ENCODE measurements around the gene KLK5. TPM values are rescaled to one million over a fixed set of nuclear protein-coding genes. Genes with fewer than 3 reads are reported as not detected.
A peak's percentile ranks its signal among the peaks of the same experiment; 100 is the strongest.

The KLK5 gene
- polyA plus RNA-seq, 3 donors = 1.6 to 2.7 (median 2.0) TPM

GRCh38 chr19:50969413-50969760, 16.5 kb upstream of the KLK5 start, which contains the start of gene KLK6:
Gene KLK6, minus strand, starts transcription at chr19:50969591. Its CDS starts 1,487 bp downstream, at chr19:50968104.
- DNase-seq (ENCODE audit: low read depth in 3 of 3, low spot score in 2 of 3) = no peak

DNA sequence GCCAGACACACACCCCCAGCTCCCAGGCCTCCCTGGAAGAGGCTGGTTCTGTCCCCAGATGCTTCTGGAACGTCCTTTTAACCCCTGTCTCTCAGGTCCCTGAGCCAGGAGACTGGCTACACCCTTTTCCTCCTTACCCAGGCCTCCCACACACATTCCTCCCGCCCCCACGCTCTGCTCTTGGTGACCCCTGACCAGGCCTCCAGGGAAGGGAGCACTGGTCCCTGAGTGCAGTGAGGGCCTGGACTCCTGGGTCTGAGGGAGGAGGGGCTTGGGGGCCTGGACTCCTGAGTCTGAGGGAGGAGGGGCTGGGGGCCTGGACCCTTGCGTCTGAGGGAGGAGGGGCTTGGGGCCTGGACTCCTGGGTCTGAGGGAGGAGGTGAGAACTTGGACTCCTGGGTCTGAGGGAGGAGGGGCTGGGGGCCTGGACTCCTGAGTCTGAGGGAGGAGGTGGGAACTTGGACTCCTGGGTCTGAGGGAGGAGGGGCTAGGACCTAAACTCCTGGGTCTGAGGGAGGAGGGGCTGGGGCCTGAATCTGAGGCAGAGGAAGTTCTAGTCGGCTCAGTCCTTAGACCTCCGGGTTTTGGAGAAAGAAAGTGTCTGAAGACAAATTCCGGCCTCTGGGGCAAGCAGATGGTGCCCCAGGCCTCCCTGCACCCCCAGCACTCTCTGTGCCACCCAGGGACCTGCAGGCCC, 16.0 kb upstream of the KLK5 start:
- DNase-seq (ENCODE audit: low read depth in 3 of 3, low spot score in 2 of 3) = peak in 1 of 3 donors; percentile 10

DNA sequence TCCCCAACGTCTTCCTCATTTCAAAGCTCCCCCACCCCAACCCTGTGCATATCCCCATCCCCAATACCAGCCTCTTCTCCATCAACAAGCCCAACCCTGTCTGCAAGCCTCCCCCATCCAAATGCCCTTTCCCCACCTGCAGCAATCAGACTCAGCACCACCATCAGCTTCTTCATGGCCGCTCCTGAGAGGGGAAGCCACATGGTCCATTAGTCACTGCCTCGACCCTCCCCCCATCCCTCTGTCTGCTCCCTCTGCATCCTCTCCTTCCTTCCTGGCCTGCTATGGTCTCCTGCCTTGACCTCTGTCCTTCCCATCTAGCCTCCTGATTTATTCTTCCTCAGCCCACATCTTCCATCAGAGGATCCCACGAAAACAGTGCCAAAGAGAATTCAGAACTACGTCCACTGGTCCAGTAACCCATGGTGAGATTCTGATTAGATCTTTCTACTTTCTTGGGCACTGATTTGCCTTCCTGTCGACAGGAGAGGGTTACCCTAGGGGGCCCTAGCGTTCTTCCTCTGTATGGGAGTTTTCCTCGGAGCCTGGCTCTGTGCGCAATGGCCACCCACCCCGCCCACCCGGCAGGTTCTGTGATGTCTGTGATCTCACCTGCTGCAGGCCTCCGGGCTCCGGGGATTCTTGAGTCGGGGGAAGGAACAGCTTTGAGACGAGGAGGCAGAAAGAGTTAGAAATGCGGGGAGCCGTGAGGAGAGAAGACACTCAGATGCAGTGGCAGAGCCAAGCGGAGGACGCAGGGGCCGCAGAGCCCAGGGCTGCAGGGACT, 15.3 kb upstream of the KLK5 start:
- DNase-seq (ENCODE audit: low read depth in 3 of 3, low spot score in 2 of 3) = peak in 1 of 3 donors; percentile 14

GRCh38 chr19:50964266-50964665, 11.4 kb upstream of the KLK5 start:
- no peak for DNase-seq (ENCODE audit: low read depth in 3 of 3, low spot score in 2 of 3)

- no peak for DNase-seq (ENCODE audit: low read depth in 3 of 3, low spot score in 2 of 3)
These were observed 10.5 kb upstream of the KLK5 start for GRCh38 chr19:50963381-50963780.

DNA sequence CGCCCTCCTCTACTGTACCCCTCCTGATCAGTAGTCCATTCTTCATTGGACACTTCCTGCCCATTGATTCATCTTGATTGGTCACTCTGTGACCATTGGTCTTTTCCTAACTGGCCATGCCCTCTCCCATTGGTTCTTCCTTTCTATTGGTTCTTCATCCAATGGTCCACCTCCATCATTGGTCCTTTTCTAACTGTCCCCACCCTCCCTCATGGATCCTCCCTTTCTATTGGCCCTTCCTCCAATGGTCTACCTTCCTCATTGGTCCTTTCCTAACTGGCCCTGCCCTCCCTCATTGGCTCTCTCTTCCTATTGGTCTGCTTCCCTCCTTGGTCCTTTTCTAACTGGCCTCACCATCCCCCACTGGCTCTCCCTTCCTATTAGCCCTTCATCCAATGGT, 9.4 kb upstream of the KLK5 start:
- no peak for DNase-seq (ENCODE audit: low read depth in 3 of 3, low spot score in 2 of 3)

GRCh38 chr19:50959731-50960500, 7.1 kb upstream of the KLK5 start:
- DNase-seq (ENCODE audit: low read depth in 3 of 3, low spot score in 2 of 3) = no peak

GRCh38 chr19:50957587-50957986, 4.7 kb upstream of the KLK5 start:
- no peak for DNase-seq (ENCODE audit: low read depth in 3 of 3, low spot score in 2 of 3)

DNA sequence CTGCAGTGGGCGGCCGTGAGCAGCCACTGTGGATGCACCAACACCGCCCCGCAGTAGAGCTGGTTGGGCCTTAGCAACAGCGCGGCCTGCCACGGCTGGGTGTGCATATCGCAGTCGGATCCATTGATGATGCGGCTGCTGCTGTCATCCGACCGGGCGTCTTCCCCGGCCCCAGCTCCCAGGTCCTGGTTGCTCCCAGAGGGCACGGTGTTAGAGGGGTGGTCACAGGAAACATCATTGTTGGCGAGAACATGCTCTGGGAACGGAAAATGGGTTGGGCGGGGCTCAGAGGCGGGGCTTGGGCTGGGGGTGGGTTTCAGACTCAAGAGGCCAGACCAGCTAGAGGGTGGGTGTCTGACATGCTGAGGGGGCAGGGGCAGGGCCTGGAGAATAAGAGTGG, 3.0 kb downstream of the KLK5 start:
- DNase-seq (ENCODE audit: low read depth in 3 of 3, low spot score in 2 of 3) = no peak

GRCh38 chr19:50947123-50947522, 5.7 kb downstream of the KLK5 start:
- DNase-seq (ENCODE audit: low read depth in 3 of 3, low spot score in 2 of 3) = no peak

DNA sequence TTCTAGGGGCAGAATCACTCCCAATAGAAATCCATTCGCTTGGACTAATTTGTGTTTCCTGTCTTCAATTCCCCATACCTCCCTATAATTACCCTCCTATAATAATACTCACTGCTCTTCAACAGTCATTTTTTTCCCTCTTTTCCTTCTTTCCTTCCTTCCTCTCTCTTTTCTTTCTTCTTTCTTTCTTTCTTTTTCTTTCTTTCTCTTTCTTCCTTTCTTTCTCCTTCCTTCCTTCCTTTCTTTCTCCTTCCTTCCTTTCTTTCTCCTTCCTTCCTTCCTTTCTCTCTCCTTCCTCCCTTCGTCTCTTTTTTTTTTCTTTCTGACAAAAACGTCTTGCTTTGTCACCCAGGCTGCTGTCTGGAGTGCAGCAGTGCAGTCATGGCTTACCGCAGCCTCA, 8.0 kb downstream of the KLK5 start:
- no peak for DNase-seq (ENCODE audit: low read depth in 3 of 3, low spot score in 2 of 3)

DNA sequence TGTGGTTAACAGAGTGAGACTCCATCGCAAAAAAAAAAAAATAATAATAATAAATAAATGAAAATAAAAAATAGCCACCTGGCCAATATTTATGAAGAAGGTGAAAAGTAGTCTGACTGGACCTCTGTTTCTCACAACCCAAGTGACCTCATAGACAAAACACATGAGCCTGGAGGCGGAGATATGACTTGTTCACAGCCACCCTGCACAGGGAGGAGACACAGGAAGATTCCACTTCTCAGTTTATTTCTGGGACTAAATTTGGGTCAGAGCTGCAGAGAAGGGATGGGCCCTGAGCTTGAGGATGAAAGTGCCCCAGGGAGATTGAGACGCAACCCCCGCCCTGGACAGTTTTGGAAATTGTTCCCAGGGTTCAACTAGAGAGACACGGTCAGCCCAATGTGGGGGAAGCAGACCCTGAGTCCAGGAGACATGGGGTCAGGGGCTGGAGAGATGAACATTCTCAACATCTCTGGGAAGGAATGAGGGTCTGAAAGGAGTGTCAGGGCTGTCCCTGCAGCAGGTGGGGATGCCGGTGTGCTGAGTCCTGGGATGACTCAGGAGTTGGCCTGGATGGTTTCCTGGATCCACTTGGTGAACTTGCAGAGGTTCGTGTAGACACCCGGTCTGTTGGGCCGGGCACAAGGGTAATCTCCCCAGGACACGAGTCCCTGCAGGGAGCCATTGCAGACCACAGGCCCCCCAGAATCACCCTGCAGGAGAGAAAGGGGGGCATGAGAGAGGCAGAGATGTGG, 9.6 kb downstream of the KLK5 start:
- no peak for DNase-seq (ENCODE audit: low read depth in 3 of 3, low spot score in 2 of 3)

DNA sequence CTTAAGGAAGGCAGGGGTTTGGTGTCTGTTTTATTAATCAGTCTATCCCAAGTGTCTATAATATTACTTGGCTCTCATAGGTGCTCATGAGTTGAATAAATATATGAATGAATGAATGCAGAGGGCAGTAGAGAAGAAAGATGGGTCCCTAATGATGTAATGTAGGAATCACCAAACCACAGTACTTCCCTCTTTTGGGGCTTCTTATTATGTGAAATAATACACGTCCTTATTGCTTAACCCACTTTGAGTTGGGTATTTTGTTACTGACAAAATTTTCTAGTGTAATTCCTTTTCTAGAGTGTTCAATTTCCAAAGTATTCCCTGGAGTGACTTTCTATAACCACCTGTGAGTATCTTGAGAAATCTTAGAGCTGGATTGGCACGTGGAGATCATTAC, 13.2 kb downstream of the KLK5 start:
- DNase-seq (ENCODE audit: low read depth in 3 of 3, low spot score in 2 of 3) = no peak

- DNase-seq (ENCODE audit: low read depth in 3 of 3, low spot score in 2 of 3) = no peak
These were observed 19.2 kb downstream of the KLK5 start for GRCh38 chr19:50933640-50934039.

DNA sequence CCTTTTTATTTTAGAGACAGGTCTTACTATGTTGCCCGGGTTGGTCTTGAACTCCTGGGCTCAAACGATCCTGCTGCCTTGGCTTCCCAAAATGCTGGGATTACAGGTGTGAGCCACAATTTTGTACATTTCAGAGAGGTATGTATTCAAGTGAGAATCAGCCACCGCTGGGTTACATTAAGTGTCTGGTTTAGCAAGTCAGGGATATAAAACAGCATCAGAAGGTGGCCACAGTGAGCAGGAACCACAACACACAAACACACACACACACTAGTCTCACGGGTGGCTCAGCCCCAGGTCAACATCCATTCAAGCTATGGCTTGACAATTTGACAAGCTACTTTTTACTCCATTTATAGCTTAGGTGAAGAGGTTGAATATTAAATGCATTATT, 20.2 kb downstream of the KLK5 start:
- DNase-seq (ENCODE audit: low read depth in 3 of 3, low spot score in 2 of 3) = no peak

DNA sequence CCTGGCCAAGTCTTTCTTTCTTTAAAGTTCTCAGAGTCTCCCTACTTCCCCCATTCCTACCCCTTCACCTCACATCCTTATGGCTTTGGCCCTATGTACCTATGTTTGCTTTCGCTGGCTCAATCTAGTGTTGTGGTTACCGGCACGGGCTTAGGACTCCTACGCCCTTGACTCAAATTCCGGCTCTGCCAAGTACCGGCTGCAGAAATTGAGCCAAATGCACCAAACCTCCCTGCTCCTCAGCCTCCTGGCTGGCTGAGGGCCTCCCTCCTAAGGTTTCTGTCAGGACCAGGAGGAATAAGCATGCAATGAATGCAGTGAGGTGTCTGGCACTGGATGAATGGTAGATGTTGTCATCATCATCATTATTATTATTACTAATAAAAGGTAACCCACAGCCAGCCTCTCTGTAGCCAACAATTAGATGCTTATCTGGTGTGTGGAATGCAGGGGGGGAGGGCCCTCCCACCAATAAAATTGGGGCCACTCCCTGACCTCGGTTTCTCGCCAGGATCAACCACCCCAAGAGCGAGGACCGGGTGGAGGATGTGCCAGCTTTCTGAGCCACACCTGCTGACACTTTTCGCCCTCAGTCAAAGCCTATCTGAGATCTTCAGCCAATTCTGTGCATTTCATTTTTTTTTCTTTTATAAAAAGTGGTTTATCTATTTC, 20.7 kb downstream of the KLK5 start:
- DNase-seq (ENCODE audit: low read depth in 3 of 3, low spot score in 2 of 3) = no peak

- DNase-seq (ENCODE audit: low read depth in 3 of 3, low spot score in 2 of 3) = no peak
These were observed 21.8 kb downstream of the KLK5 start for GRCh38 chr19:50931023-50931422.

- DNase-seq (ENCODE audit: low read depth in 3 of 3, low spot score in 2 of 3) = no peak
These were observed 24.0 kb downstream of the KLK5 start for GRCh38 chr19:50928831-50929230.

DNA sequence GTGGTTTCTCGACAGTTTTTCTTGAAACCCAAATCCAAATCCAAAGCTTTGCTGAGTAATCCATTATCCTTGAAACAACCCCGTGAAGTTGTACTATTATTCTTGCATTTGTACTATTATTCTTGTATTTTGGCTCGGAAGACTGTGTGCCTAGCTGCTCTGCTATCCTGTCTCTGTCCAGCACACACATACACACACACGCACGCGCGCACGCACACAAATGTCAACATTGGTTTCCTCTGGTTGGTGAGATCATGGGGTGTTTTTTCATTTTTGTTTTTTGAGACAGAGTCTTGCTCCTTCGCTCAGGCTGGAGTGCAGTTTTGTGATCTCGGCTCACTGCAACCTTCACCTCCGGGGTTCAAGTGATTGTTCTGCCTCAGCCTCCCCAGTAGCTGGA, 26.7 kb downstream of the KLK5 start:
- DNase-seq (ENCODE audit: low read depth in 3 of 3, low spot score in 2 of 3) = no peak

- no peak for DNase-seq (ENCODE audit: low read depth in 3 of 3, low spot score in 2 of 3)
These were observed 27.1 kb downstream of the KLK5 start for GRCh38 chr19:50925734-50926133.
